NCI-H345 treated with DMSO at 0.1 percent for 48 hours (cell line): ENCODE data around the gene ARMC9.
"Not testable (repeated sequence)": the region's sequence is repeated elsewhere in the genome, so short reads cannot be mapped to it uniquely, and the experiment has no call there.

ENCODE experiments used
- DNase-seq: peaks from one replicate; lab custom pipeline; 2025; ENCODE audit not compliant: unreplicated experiment; lab: John Stamatoyannopoulos, UW

The ARMC9 gene

DNA sequence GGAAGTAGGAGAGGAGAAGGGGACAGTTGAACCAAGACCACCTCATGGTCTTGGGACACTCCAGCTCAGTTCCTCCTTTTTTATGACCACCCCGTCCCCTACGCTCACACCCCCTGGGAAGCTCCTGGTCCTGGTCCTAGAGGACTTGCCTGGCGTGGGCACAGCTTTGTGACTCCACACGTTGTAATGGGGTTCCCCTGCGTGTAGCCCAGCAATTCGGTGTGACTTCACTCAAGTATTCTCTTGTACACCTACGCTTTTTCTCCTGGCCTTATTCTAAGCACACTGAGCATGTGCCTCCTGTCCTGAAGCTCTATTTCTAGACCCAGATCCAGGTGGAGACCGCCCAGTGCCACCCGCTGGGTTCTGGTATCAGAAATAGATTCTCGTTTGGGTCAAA is 161.0 kb downstream of the ARMC9 start:
- no peak for DNase-seq

DNA sequence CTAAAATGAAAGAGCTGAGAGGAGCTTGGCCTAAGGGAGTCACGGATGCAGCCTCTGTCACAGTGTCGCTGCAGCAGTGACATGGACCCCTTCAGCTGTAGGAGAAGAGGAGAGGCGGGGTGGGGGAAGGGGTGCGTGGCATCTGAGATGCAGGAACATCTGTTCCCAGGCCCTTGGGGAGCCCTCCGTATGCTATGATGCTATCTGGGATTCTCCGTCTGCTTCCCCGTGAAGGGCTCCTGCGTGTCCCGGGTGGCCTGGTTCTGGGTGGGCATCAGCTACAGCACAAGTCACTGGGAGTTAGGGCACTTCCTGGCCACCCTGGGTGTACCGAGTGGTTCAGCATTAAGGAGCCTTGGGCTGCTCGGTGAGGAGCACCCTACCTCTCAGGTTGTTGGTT is 161.5 kb downstream of the ARMC9 start:
- DNase-seq: no peak

DNA sequence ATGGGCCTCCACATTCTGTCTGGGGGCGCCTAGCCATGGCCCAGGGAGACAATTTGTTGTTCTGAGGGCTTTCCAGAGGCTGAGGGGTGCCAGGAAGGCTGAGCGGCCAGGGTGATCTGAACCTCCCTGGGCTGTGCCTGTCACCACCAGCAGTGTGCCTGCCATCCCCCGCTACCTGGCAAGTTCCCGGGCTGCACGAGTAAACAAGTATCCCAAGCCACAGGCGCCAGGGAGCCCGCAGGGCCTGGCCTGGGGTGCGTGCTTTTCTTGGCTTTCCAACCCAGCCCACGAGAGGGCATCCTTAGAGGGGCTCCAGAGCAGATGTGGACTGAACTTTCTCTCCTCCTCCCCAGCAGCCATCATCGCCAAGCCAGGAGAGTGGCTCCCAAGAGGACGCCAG is 162.0 kb downstream of the ARMC9 start:
- no peak for DNase-seq

DNA sequence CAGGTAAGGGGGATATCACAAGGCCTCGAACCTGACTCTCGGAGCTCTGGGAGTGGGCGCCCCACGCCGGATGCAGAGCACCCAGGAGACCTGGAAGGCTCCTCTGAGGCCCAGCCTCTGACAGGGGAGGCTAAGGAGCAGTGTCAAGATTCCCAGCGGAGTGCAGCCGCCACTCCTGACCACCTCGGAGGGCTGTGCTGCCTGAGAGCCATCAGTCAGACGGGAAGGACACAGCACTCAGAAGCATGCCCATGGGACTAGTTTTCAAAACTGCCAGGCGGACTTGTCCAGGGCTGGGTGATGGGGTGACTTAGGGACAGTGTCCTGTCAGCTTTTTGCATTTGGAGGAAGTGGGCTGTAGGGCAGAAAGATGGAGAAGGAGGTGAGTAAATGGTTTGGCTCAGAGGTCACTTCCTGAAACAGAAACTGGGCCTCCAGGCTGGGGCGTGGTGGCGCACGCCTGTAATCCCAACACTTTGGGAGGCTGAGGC is 162.5 kb downstream of the ARMC9 start:
- DNase-seq: no peak

DNA sequence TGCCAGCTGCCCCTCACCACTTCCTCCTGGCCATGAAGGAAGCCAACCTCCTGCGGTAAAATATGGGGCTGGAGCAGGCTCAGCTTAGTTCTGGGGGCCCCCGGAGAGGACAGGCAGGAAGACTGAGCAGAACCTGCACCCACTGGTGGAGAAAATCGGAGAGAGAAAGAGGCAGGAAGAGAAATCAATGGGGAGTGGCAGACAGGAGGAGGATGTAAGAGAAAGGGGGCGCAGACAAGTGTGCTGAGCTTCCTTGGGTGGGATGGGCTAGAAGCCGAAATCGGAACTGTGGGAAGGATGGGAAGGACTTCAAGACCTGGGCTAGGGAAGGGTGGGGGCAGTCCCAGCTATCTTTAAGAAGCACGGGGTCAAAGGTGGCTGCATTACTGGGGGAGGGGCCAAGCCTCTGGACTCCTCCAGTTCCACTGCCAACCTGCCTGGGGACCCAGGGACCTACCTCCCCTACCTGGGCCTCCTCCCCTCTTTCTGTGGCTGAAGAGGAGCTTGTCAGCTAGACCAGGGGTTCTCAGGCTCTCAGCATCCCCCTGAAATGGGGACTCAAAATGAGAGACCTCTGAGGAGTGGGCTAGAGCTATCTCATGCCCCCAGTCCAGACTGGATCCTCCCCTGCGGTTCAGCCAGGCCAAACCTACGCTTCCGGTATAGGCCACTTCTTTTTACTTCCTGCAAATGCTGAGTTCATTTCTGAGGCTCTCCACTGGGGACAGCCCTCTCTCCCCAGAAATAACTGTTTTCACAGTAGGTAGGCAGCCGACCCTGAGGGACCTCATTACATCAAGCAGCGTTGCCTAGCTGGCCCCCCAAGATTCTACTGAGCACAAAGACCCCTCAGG is 163.5 kb downstream of the ARMC9 start:
- DNase-seq: no peak

DNA sequence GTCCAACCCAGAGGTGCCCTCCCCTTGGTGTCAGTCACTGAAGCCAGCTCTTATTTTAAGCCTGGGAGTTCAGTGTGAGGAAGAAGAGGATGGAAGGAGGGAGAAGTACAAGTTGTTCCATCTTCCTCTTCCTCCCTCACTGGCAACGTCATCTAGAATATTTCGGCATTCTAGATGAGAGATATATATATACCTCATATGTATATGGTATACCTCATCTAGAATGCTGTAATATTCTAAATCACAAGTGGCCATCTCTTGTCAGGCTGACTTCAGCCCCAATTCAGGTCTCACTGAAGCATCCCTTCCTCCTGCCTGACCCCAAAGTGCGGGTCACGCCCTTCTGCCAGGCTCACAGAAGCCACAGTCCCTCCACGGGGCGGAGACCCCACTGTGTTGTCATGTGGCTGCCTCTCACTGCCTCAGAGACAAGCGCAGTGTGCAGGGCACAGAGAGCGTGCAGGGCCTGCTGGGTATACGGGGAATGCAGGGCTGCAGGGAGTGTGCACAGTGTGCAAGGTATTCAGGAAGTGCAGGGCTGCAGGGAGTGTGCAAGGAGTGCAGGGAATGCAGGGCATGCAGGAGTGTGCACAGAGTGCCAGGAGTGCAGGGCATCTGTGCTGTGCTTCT is 164.2 kb downstream of the ARMC9 start:
- no peak for DNase-seq

DNA sequence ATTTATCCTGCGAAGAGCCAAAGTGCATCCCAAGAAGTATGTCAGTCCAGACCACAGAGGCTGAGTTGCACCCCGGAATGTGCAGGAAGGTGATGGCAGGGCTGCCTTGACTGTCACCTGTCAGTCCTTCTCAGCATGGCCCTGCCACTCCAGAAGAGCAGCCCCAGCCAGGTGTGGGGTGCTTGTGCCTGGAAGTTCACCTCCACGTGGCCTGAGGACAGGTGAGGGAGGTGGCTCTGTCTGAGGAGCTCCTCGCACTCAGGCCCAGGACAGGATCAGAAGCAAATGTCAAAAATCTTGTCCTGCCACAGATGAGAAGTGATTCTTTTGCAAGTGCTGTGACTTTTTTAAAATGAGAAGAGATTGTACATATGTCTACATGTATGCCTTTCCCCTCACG is 165.6 kb downstream of the ARMC9 start:
- no peak for DNase-seq

DNA sequence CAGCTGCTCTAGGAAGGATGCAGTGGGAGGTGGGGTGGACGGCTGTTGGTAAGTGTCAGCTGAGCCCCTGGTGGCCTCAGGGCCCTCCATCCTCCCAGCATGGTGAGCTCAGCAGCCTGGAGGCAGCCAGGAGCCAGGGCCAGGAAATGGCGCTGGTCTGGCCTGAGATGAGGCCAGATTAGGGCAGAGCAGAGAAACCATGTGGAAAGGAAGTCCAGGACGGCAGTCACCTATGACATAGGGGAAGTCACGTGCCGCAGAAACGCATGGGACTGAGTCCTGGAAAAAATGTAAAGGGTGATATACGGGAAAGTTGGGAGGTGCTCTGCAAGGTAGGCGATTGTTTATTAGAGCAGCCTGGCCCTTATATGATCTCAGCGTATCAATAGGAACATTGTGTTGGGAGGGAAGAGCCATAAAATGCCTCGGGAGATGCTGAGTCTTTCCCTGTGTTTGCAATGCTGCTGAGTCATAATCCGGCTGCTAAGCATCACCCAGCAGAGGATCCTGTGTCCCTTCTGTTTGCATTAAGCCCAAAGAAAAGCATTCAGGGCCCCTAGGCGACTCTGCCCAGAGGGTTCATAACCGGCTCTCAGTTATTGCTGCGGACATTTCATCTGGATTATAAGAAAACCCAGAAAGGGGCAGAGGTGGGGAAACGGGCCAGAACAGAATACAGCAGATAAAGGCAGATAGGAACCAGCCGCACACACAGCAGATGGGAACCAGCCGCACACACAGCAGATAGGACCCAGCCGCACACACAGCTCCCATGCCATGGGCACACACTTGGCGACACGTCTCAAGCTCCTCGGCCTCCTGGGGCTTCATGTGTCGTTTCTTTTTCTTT is 166.8 kb downstream of the ARMC9 start:
- no peak for DNase-seq

DNA sequence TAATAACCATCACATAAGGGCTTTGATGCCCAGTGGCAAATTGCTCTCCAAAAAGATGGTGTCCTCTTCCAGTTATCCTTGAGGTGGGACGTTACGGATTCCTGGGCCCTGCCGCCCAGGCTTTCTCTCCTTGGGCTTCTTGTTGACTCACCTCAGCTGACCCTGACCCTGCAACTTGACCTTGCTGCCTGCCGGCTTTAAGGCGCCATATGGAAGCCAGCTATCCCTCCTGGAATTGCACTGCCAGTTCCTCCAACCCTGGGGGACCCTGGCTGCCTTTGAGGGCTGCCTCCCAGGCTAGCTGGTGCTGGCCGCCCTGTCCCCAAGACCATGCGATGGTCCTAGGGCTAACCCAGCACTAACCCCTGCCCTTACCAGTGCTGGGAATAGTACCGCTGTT is 168.7 kb downstream of the ARMC9 start:
- no peak for DNase-seq

DNA sequence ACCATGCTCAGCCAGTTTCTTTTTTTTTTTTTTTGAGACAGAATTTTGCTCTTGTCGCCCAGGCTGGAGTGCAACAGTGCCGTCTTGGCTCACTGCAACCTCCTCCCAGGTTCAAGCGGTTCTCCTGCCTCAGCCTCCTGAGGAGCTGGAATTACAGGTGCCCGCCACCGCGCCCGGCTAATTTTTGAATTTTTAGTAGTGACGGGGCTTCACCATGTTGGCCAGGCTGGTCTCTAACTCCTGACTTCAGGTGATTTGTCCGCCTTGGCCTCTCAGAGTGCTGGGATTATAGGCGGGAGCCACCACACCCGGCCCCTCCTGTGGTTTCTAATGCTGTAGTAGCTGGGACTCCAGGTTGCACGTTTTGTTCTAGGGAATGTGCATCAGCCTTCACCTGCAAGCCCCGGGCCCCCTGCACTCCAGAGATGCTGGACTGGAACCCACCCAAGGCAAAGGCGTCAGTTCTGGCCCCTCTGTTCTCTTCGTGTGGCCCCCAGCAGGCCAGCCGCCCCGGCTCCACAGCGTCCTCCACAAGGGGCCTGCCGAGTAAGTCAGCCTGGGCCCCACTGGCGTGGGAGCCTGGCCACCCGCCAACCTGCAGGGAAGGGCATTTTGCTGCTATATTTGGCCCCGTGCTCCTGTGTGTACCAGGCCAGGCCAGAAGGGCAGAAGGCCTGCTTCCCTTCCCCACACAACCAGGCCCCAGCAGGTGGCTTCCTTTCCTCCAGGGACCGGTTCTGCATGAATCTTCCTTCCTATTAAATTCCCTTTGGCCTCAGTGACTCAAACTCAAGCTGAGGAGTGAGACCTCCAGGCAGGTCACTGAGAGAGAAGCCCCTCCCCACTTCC is 171.4 kb downstream of the ARMC9 start:
- DNase-seq: no peak

DNA sequence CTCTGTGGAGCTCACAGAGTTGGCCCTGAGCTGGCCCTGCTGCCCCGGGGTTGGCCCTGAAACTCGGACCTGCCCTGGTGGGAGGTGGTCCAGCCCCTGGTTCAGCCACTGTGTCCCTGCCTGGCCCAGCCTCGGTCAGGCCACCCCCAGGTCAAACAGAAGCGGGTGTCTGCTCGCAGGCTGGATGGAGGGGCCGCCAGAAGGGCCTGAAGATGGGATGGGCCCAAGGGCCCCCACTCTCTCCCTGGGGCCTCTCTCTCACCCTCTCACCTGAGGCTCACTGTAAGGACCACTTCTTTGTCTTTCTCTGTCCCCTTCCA is 172.0 kb downstream of the ARMC9 start:
- DNase-seq: no peak

DNA sequence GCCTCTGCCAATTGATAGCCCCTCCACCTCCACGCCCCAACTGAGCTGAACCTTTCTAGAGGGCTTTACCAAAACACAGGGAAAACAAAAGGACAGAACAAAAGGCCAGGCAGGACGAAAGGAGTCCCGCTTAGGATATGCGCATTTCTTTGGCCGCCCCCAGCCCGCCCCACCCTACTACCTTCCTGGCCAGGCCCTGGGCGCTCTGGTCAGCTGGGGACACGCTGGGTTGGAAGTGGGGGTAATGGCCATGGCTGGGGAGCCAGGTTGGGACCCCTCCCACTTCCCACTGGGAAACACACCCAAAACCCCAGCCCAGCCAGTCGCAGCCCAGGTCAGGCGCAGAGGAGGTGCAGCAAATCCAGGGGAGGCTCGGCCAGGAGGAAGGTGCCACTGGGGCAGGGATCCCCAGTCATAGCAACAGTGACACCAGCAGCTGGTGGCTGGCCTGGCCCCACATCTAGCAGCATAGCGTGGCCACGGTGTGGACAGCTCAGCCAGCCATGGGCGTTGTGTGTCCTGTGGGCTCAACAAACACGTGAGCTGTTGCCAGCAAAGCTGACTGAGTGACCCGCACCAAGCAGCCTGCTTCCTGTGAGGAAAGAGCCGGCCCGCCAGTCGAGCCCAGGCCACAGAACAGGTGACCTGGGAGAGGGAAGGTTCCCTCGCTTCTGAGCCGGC is 172.5 kb downstream of the ARMC9 start:
- no peak for DNase-seq

DNA sequence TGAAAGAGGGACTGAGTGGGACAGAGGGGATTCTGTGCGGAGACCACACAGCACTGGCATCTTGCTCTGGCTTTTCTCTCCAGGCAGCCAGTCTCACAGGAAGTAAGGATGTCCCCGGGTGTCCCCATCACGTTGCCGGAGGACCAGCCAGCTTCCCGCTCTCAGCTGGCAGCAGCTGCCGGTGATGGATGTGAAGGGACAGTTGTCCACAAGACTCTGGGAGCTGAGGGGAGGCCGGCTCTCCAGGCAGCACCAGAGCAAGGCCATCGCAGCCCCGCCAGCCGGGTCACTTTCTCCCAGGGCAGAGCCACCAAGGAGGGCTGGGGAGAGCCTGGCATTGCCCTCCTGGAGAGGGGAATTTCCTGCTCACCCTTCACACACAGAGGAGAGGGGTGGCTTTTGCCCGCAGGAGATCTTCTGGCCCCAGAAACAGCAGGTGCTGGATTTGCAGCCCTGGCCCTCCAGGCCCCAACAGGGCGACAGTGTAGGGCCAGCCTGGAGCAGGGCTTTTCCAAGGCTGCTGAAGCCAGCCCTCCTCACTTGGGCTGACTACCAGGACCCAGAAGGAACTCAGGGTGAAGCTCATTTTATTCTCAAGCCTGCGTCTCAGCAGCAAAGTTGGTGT is 173.1 kb downstream of the ARMC9 start:
- DNase-seq: no peak

DNA sequence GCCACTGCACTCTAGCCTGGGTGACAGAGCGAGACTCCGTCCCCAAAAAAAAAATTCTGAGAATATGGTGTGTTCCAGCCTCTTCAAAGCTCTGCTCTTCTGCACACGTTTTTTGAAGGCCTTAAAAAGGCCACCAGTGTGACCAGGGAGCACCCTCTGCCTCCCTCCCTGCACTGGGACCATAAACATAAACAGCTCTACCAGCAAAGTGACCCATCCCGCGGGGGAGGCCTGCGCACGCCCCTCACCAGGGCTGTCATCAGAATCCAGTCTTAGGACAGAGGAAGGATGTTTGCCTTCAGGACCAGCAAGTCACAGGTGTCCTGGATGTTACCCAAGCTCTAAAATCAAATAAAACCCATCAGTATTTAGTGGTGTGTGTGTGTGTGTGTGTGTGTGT is 173.9 kb downstream of the ARMC9 start:
- DNase-seq: no peak

DNA sequence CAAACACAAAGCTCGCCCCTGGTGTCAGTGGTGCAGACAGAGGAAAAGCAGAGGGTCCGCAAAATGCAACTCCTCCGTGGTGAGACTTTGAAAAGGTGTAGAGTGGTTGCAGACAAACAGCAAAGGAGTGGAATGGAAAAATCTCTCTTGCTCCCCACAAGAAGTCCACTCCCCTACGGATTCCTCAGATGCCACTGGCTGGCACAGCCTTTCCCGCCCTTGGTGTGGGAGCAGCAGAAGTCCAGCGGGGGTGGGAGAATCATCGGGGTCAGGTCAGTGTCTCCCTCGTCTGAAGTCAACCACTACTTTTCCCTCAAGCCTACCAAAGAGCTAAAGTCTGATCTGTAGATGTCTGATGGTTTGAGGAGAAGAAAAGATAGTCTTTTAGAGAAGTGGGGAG is 174.8 kb downstream of the ARMC9 start:
- no peak for DNase-seq

DNA sequence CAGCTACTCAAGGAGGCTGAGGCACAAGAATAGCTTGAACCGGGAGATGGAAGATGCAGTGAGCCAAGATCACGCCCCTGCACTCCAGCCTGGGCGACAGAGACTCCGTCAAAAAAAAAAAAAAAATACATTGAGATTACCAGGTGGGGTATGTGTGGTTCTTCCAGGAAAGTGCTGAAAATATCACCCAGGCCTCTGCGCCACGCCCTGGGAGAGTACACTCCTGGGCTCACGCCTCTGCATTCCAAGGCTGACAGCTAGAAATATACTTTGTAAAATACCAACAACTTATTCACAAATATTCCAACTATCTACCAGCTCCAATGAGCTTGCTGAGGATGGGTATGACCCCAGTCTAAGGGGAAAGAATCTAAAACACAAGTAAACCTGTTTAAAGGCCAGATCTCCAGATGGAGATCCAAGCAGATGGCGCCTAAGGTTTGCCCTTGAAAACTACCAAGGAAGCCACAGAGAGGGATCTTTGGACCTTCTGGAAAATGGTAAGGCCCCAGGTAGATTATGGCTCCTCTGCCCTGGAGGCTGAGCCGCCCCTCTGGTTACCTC is 175.4 kb downstream of the ARMC9 start:
- DNase-seq: no peak

DNA sequence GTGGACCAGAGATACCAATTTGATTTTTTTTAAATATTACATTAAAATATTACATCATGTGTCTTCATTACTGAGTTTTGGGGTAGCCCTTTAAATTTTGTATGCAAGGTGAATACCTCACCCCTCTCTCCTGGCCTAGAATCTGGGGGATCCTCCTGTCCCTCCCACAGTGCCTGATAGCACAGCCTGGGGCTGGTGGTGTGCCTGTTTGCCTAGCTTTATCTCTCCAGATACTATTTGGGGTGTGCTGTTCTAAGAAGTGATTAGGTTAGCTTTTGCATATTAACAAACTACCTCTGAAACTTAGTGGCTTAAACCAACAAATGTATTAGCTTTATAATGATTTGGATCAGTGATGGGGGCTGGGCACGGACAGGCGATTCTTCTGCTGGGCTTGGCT is 176.3 kb downstream of the ARMC9 start:
- DNase-seq: no peak

DNA sequence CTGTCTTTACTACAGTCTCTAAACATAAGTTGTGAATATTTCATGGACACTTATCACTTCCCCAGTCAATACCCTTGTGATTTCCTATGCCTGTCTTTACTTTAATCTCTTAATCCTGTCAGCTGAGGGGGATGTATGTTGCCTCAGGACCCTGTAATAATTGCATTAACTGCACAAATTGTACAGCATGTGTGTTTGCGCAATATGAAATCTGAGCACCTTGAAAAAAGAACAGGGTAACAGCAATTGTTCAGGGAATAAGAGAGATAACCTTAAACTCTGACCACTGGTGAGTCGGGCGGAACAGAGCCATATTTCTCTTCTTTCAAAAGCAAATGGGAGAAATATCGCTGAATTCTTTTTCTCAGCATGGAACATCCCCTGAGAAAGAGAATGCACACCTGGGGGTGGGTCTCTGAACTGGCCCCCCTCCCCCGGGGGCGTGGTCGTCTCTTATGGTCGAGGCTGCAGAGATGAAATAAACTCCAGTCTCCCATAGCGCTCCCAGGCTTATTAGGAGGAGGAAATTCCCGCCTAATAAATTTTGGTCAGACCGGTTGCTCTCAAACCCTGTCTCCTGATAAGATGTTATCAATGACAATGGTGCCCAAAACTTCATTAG is 177.7 kb downstream of the ARMC9 start:
- DNase-seq: not testable (repeated sequence)

DNA sequence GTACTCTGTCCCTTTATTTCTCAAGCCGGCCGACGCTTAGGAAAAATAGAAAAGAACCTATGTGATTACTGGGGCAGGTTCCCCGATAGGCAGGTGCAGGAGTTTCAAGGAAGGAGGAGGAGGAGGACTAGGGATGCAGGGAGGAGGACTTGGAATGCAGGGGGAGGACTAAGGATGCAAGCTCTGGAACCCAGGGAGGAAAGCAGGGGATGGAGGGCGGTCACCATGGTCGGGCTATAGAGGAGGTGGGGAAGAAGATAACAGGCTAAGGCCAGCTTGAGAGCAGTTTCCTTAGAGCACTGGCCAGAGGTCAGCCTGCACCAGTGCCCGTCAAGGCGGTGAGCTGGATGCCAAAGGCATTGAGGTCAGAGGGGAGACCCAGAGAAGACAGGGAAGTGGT is 178.4 kb downstream of the ARMC9 start:
- DNase-seq: no peak
